Measurements from ENCODE around the gene KCNK15. TPM values are rescaled to one million over a fixed set of nuclear protein-coding genes. Genes with fewer than 3 reads are reported as not detected.

The KCNK15 gene
- total and polyA plus RNA-seq, 9 of the 15 experiments (the other 6 are each of a cell fraction or from before 2014, with no cell fraction given) = 0.03 to 0.30 (median 0.17) TPM; not detected in 5

DNA sequence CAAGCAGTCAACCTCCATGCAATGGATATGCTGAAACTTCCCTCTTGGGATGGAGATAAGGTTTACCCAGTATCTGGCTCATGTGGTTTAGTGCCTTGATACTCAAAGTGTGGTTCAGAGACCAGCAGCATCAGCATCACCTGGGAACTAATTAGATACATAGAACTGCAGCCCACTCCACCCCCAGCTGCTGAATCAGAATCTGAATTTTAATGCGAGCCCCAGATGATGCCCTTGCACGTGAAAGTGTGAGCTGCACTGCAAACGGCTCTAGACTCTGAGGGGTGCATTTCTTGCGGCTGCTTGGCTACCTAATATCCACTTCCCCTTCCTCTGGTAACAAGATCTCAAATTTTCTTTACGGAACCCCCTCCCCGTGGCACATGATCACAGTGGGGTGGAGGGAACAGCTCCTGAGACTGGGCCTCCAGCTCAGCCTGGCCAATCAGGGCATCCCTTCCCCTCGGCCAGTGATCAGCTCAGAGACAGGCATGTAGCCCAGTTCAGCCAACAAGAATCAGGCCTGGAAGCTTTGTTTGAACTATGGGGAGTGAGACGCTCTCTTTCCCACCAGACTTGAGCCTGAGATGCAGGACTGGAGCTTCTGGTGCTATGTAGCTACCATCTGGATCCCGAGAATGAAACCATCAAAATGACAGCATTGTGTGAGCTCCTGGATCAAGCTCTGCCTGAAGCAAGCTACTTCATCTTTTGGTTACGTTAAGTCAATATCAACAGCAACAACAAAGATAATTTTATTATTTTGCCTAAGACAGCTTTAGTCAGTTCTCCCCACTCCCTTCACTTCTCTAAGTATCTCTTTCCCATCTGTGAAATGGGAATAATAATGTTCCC is 12.8 kb downstream of the KCNK15 start:
- H3K27me3 ChIP-seq (ENCODE audit: control insufficient read depth in 2 of 2, insufficient read depth in 2 of 2, low read length in 2 of 2) = peaks cover 12 to 84% of the 10 kb centered on the region in 2 experiments; a peak in 4 of 5 replicates
- POLR2A ChIA-PET = interaction anchor here (0.6 to 2.5 kb wide), 4 partner anchors 10 to 962 kb away, joined by 3 to 6 read pairs (median 3); no protein-coding TSS in a partner anchor

More for the DNA sequence above, 12.8 kb downstream of the KCNK15 start:
- Histone ChIP-seq H3K9ac (ENCODE audit: insufficient read depth in 1 of 2, low read depth in 2 of 2, low read length in 2 of 2) (no peak overlapping the region), H3K27ac (ENCODE audit: extremely low read depth, low read depth, low read length) (no peak overlapping the region), H3K9me1 (ENCODE audit: control insufficient read depth, insufficient read depth, low read length) (no peaks in the 10 kb centered on the region), H3K9me3 (replicated peaks; ENCODE audit: control insufficient read depth, insufficient read depth, low read depth, low read length) (no peaks in the 10 kb centered on the region), H3K79me2 (ENCODE audit: control insufficient read depth, insufficient read depth, low read length) (no peaks in the 10 kb centered on the region), H2AFZ (ENCODE audit: low read depth, low read length) (no peak overlapping the region), H3K36me3 (ENCODE audit: control insufficient read depth, insufficient read depth, low read length) (no peaks in the 10 kb centered on the region), H3K4me3 (no peak overlapping the region), H4K20me1 (replicated peaks; ENCODE audit: control insufficient read depth, insufficient read depth, low read length) (no peaks in the 10 kb centered on the region; the same call in none of the 2 replicates), H3K4me1 (replicated peaks in 1 of 2; ENCODE audit: control insufficient read depth in 2 of 2, insufficient read depth in 2 of 2, low read length in 2 of 2) (peaks cover 0 to 7% of the 10 kb centered on the region in 2 experiments; a peak in 1 of 5 replicates), H3K4me2 (ENCODE audit: insufficient read depth, low read length) (no peak overlapping the region)
- WGBS (ENCODE audit: insufficient coverage, low coverage, missing lambda C conversion rate) = under 1% methylated on average over 10 of the region's 10 CpGs
- TF ChIP-seq TRIM24 (IDR thresholded peaks at IDR 0.05) (no peak), COPS2 (conservative IDR thresholded peaks at IDR 0.05) (no peak), TEAD1 (CRISPR knock-in tag; IDR thresholded peaks at IDR 0.05) (no peak), SRSF7 (optimal IDR thresholded peaks at IDR 0.05; ENCODE audit: low read depth, low read length) (no peak), MTA2 (IDR thresholded peaks at IDR 0.05; ENCODE audit: low read depth) (no peak), SMARCA4 (IDR thresholded peaks at IDR 0.05) (no peak), SRSF9 (IDR thresholded peaks at IDR 0.05; ENCODE audit: borderline replicate concordance, low read depth, low read length) (no peak), RBM14 (IDR thresholded peaks at IDR 0.05; ENCODE audit: borderline replicate concordance, insufficient read depth, low read depth, low read length) (no peak), CBX1 (IDR thresholded peaks at IDR 0.05; ENCODE audit: low read depth) (no peak), ZNF124 (CRISPR knock-in tag; IDR thresholded peaks at IDR 0.05) (no peak), GTF2F1 (IDR thresholded peaks at IDR 0.05; ENCODE audit: low read depth, low read length) (no peak)
- TF ChIP-seq, protein P1, sequence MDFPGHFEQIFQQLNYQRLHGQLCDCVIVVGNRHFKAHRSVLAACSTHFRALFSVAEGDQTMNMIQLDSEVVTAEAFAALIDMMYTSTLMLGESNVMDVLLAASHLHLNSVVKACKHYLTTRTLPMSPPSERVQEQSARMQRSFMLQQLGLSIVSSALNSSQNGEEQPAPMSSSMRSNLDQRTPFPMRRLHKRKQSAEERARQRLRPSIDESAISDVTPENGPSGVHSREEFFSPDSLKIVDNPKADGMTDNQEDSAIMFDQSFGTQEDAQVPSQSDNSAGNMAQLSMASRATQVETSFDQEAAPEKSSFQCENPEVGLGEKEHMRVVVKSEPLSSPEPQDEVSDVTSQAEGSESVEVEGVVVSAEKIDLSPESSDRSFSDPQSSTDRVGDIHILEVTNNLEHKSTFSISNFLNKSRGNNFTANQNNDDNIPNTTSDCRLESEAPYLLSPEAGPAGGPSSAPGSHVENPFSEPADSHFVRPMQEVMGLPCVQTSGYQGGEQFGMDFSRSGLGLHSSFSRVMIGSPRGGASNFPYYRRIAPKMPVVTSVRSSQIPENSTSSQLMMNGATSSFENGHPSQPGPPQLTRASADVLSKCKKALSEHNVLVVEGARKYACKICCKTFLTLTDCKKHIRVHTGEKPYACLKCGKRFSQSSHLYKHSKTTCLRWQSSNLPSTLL (IDR thresholded peaks at IDR 0.05) = no peak
- TF ChIP-seq, protein P2, sequence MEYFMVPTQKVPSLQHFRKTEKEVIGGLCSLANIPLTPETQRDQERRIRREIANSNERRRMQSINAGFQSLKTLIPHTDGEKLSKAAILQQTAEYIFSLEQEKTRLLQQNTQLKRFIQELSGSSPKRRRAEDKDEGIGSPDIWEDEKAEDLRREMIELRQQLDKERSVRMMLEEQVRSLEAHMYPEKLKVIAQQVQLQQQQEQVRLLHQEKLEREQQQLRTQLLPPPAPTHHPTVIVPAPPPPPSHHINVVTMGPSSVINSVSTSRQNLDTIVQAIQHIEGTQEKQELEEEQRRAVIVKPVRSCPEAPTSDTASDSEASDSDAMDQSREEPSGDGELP (CRISPR knock-in tag; IDR thresholded peaks at IDR 0.05; ENCODE audit: borderline replicate concordance) = no peak
- TF ChIP-seq, protein P3, sequence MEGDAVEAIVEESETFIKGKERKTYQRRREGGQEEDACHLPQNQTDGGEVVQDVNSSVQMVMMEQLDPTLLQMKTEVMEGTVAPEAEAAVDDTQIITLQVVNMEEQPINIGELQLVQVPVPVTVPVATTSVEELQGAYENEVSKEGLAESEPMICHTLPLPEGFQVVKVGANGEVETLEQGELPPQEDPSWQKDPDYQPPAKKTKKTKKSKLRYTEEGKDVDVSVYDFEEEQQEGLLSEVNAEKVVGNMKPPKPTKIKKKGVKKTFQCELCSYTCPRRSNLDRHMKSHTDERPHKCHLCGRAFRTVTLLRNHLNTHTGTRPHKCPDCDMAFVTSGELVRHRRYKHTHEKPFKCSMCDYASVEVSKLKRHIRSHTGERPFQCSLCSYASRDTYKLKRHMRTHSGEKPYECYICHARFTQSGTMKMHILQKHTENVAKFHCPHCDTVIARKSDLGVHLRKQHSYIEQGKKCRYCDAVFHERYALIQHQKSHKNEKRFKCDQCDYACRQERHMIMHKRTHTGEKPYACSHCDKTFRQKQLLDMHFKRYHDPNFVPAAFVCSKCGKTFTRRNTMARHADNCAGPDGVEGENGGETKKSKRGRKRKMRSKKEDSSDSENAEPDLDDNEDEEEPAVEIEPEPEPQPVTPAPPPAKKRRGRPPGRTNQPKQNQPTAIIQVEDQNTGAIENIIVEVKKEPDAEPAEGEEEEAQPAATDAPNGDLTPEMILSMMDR (IDR thresholded peaks at IDR 0.05 in 2 of 3, conservative IDR thresholded peaks at IDR 0.05 in 1 of 3; ENCODE audit: insufficient read depth in 2 of 3, low read depth in 1 of 3, low read length in 3 of 3) = no peak
- BruUV-seq (replicated peaks) = no TSS peak
- in situ Hi-C loops (cut with MboI) = no loop called here
- intact Hi-C loops (cut with micrococcal nuclease) = no loop called here
- CTCF ChIA-PET (ENCODE audit: low intra/inter-chr PET ratio) = no interaction called here
- no peak for DNase-seq (ENCODE audit: extremely low read depth in 1 of 4, low spot score in 3 of 4)
- FAIRE-seq = no peak
- ATAC-seq = no peak
